HCT116 (cell line): Measurements from ENCODE around the gene AFDN. TPM values are rescaled to one million over a fixed set of nuclear protein-coding genes. Genes with fewer than 3 reads are reported as not detected.

Experiments
- ATAC-seq: fragments of 200-7000 bp; cut with Tn5 transposase; 2 replicates; pipeline ENCODE4 v1.9.1; 2020; ENCODE audit warnings: mild to moderate bottlenecking, moderate library complexity
- BruUV-seq: library from RNA; stranded (reverse); fragments of 400-500 nt; replicated peaks from 2 replicates; lab custom pipeline; 2021; lab: Mats Ljungman, UMichigan
- CTCF ChIA-PET: fragments of 300-600 bp; sonication (Branson Sonifier 250); formaldehyde crosslinking; loops from one replicate; lab custom pipeline; 2021; ENCODE audit warnings: antibody characterized with exemption; lab: Charles Lee
- POLR2A ChIA-PET: fragments of 300-600, 350-600 bp; sonication (Branson Sonifier 250); formaldehyde crosslinking; loops from one replicate; lab custom pipeline; 2021; ENCODE audit warnings: antibody characterized with exemption; lab: Charles Lee
- RAD21 ChIA-PET, 2 experiments: fragments of 300-600 bp; sonication (Branson Sonifier 250); formaldehyde crosslinking; loops; one replicate each; lab custom pipeline; 2023; ENCODE audit warnings: low total read pairs in 2 of 2; ENCODE audit not compliant: uncharacterized antibody in 2 of 2, unreplicated experiment in 2 of 2, low non-redundant PET in 1 of 2; lab: Charles Lee
- DNase-seq: peaks from one replicate; pipeline ENCODE4 v3.0.0-alpha.2; 2010; ENCODE audit warnings: low read depth, low spot score
- H2AFZ ChIP-seq: fragments of 200-600 bp; shearing (Covaris generic), sonication (generic); 2 replicates; pipeline ENCODE4 v1.6.1; 2017; ENCODE audit warnings: low read depth, mixed run types, mixed read lengths, antibody characterized with exemption, low read length; ENCODE audit not compliant: poor library complexity, severe bottlenecking
- H3K27ac ChIP-seq: 2 replicates; pipeline ENCODE4 v1.5.1; 2012; ENCODE audit warnings: low read depth, low read length
- H3K27me3 ChIP-seq: fragments of 200-600 bp; sonication (generic); 2 replicates; pipeline ENCODE4 v1.6.1; 2016; ENCODE audit warnings: mixed run types, low read length, mixed read lengths; ENCODE audit not compliant: insufficient read depth
- H3K36me3 ChIP-seq, 2 experiments: fragments of 200-500 bp in 1 of 2; fragments of 200-600 bp in 1 of 2; sonication (Bioruptor generic) in 1 of 2; sonication (generic) in 1 of 2; 2 replicates each; pipeline versions ENCODE4 v1.5.1 to v1.6.1; 2014 to 2016; ENCODE audit warnings: low read length in 2 of 2, inconsistent platforms in 1 of 2, mixed read lengths in 1 of 2, mixed run types in 1 of 2; ENCODE audit not compliant: insufficient read depth in 2 of 2, control insufficient read depth in 1 of 2
- H3K4me1 ChIP-seq, 2 experiments: fragments of 200-600 bp in 1 of 2; sonication (generic) in 1 of 2; 2 replicates each; pipeline versions ENCODE4 v1.5.1 to v1.6.1; 2012 to 2017; ENCODE audit warnings: low read length in 2 of 2, inconsistent platforms in 1 of 2, mild to moderate bottlenecking in 1 of 2, mixed read lengths in 1 of 2, mixed run types in 1 of 2, moderate library complexity in 1 of 2; ENCODE audit not compliant: insufficient read depth in 2 of 2, control insufficient read depth in 1 of 2
- H3K4me2 ChIP-seq: fragments of 200-600 bp; sonication (generic); 2 replicates; pipeline ENCODE4 v1.6.1; 2017; ENCODE audit warnings: mixed run types, low read length, mixed read lengths
- H3K4me3 ChIP-seq, 2 experiments: fragments of 200-600 bp in 1 of 2; sonication (generic) in 1 of 2; replicated peaks in 1 of 2; 2 replicates each; pipeline ENCODE4 v1.5.1; 2011 to 2016; ENCODE audit warnings: low read length in 2 of 2, control low read depth in 1 of 2, low read depth in 1 of 2, mild to moderate bottlenecking in 1 of 2, mixed read lengths in 1 of 2, mixed run types in 1 of 2
- H3K79me2 ChIP-seq: fragments of 200-600 bp; sonication (generic); 2 replicates; pipeline ENCODE4 v1.6.1; 2017; ENCODE audit warnings: mild to moderate bottlenecking, mixed run types, low read length, moderate library complexity, mixed read lengths; ENCODE audit not compliant: insufficient read depth
- H3K9ac ChIP-seq: fragments of 200-600 bp; sonication (generic); 2 replicates; pipeline ENCODE4 v1.6.1; 2016; ENCODE audit warnings: low read length, mixed read lengths
- H3K9me2 ChIP-seq: fragments of 200-600 bp; sonication (generic), shearing (Covaris generic); 2 replicates; pipeline ENCODE4 v1.6.1; 2017; ENCODE audit warnings: mixed run types, mild to moderate bottlenecking, moderate library complexity; ENCODE audit not compliant: insufficient read depth
- H3K9me3 ChIP-seq, 2 experiments: fragments of 200-500 bp in 1 of 2; fragments of 200-600 bp in 1 of 2; sonication (Bioruptor generic) in 1 of 2; sonication (generic) in 1 of 2; 2 replicates each; pipeline ENCODE4 v1.6.1; 2014 to 2017; ENCODE audit warnings: low read length in 2 of 2, mixed read lengths in 2 of 2, inconsistent platforms in 1 of 2, low read depth in 1 of 2, mild to moderate bottlenecking in 1 of 2, mixed run types in 1 of 2, moderate library complexity in 1 of 2; ENCODE audit not compliant: control insufficient read depth in 1 of 2, insufficient read depth in 1 of 2
- H4K20me1 ChIP-seq: fragments of 200-600 bp; sonication (generic), shearing (Covaris generic); 2 replicates; pipeline ENCODE4 v1.6.1; 2017; ENCODE audit warnings: mixed run types, mild to moderate bottlenecking, moderate library complexity; ENCODE audit not compliant: insufficient read depth
- CBX3 ChIP-seq: IDR thresholded peaks from 2 replicates; pipeline ENCODE4 v1.6.1; 2012; ENCODE audit warnings: low read depth
- CEBPB ChIP-seq: IDR thresholded peaks from 2 replicates; pipeline ENCODE4 v1.6.1; 2012; ENCODE audit warnings: low read depth
- ELF1 ChIP-seq: IDR thresholded peaks from 2 replicates; pipeline ENCODE4 v1.6.1; 2012; ENCODE audit warnings: low read depth, borderline replicate concordance
- EZH2 ChIP-seq: fragments of 200-600 bp; sonication (generic); IDR thresholded peaks from 2 replicates; pipeline ENCODE4 v1.6.1; 2017; ENCODE audit warnings: antibody characterized with exemption, mixed run types
- FOSL1 ChIP-seq: IDR thresholded peaks from 2 replicates; pipeline ENCODE4 v1.6.1; 2012; ENCODE audit warnings: low read depth
- JUND ChIP-seq: IDR thresholded peaks from 2 replicates; pipeline ENCODE4 v1.6.1; 2012
- MAX ChIP-seq: IDR thresholded peaks from 2 replicates; pipeline ENCODE4 v1.6.1; 2012
- POLR2A ChIP-seq: IDR thresholded peaks from 2 replicates; pipeline ENCODE4 v1.7.0; 2011; ENCODE audit warnings: borderline replicate concordance; ENCODE audit not compliant: insufficient read depth, insufficient read length; ENCODE audit errors: extremely low read depth
- RAD21 ChIP-seq: IDR thresholded peaks from 2 replicates; pipeline ENCODE4 v1.6.1; 2012; ENCODE audit warnings: low read depth, mild to moderate bottlenecking
- SIN3A ChIP-seq: IDR thresholded peaks from 2 replicates; pipeline ENCODE4 v1.6.1; 2012; ENCODE audit warnings: low read depth
- SP1 ChIP-seq: IDR thresholded peaks from 2 replicates; pipeline ENCODE4 v1.6.1; 2012; ENCODE audit warnings: low read depth
- TCF7L2 ChIP-seq: IDR thresholded peaks from 2 replicates; pipeline ENCODE4 v1.7.0; 2011; ENCODE audit warnings: borderline replicate concordance, inconsistent platforms; ENCODE audit not compliant: insufficient read depth, insufficient read length; ENCODE audit errors: extremely low read depth
- intact Hi-C: fragments of 100-400 bp; cut with micrococcal nuclease; formaldehyde crosslinking; loops from 2 replicates; pipeline ENCODE4 v1.10.0; 2022
- total RNA-seq: library from RNA; stranded (reverse); gene quantifications from one replicate; pipeline ENCODE4 v1.2.1, GENCODE V29; 2021; ENCODE audit not compliant: unreplicated experiment

The AFDN gene
- total RNA-seq, 1 experiment from 2014 or later: 59.4 TPM

DNA sequence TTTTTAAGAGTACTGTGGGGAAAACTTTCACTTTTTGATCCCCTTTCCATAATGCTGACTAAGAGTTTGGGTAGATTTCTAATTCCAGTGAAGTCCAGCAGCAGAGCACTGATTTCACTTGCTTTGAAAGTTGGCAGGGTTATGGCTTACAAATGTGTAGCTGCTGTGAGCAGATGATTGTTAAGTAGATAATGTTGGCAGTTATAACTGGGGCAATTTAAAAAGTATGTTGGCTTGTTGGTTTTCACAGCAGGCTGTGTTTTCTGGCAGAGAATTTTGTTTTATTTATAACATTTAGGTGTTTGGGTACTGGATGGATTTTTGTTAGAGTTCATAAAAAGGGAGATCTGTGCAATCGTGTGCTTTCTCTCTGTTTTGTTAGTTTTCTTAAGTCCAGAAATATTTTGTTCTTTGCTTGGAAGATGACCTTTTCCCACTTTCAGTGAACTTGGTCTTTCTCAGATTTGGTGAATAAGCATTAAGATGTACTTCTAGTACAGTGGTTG, 31.4 kb downstream of the AFDN start:
- peaks cover 98% of the 10 kb centered on the region for H3K79me2 ChIP-seq
- no peak for ATAC-seq
- no peak overlapping the region for H3K27ac ChIP-seq
- RAD21 ChIA-PET: no interaction called here
- H3K4me2 ChIP-seq: no peak overlapping the region
- no peak overlapping the region for H3K4me3 ChIP-seq
- H3K36me3 ChIP-seq: no peaks in the 10 kb centered on the region
- POLR2A ChIA-PET: no interaction called here
- no peak overlapping the region for H3K9ac ChIP-seq
- H2AFZ ChIP-seq: no peak overlapping the region
- DNase-seq: no peak
- H3K27me3 ChIP-seq: no peaks in the 10 kb centered on the region
- H3K4me1 ChIP-seq: peaks cover 0 to 22% of the 10 kb centered on the region in 2 experiments; a peak in 2 of 4 replicates
- TF ChIP-seq TCF7L2 (no peak), POLR2A (no peak), JUND (no peak), EZH2 (no peak)
- H3K9me2 ChIP-seq: peaks cover 3% of the 10 kb centered on the region; the same call in 1 of the 2 replicates
- H3K9me3 ChIP-seq: no peaks in the 10 kb centered on the region; a peak in 1 of 4 replicates
- peaks cover 10% of the 10 kb centered on the region; the same call in 1 of the 2 replicates for H4K20me1 ChIP-seq
- no TSS peak for BruUV-seq
- intact Hi-C loops: no loop called here
- CTCF ChIA-PET: no interaction called here

DNA sequence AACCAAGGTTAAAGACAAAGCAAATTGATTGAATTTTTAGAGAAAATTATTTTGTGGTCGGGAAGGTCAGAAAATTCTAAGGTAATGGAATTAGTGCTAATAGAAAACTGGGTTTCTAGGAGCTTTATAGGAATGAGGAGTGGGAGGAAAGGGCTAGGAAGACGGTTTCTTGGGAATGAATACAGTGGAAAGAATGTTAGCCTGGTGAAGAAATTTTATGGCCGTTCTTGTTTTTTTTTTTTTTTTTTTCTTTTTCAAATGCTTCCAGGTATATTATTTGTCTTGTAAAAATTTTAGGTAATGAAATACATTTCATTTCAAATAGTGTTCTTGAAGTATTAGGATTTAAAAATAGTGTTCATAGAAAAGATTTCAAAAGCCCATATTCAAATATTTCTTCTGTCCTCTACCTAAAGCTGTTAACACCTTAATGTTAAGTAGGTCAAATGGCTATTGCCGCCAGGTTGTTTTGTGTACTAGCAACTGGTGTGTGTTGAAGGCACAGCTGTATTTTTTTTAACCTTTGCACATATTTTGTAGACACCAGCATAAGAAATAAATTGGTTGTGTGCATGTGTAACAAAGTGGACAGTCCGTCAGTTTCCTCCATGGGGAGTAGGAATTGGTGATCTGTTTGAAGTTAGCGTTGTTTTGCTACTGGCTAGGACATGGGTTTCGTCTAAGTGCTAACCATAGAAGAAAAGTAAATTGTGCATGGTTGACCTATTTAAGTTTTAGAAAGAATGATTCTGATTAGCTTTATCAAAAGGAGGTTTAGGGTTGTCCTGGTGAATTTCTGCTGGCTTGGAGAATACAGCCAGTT, 32.3 kb downstream of the AFDN start:
- peaks cover 0 to 22% of the 10 kb centered on the region in 2 experiments; a peak in 2 of 4 replicates for H3K4me1 ChIP-seq
- POLR2A ChIA-PET: no interaction called here
- TF ChIP-seq CEBPB (no peak), SIN3A (no peak), RAD21 (no peak), SP1 (no peak), POLR2A (no peak), JUND (no peak), ELF1 (no peak), MAX (no peak), CBX3 (no peak), FOSL1 (no peak)
- H3K9ac ChIP-seq: no peak overlapping the region
- peaks cover 10% of the 10 kb centered on the region; the same call in 1 of the 2 replicates for H4K20me1 ChIP-seq
- H2AFZ ChIP-seq: no peak overlapping the region
- no peak overlapping the region for H3K4me2 ChIP-seq
- H3K9me3 ChIP-seq: no peaks in the 10 kb centered on the region; a peak in 1 of 4 replicates
- DNase-seq (no peak), ATAC-seq (no peak)
- RAD21 ChIA-PET: no interaction called here
- BruUV-seq: no TSS peak
- CTCF ChIA-PET: no interaction called here
- intact Hi-C loops: no loop called here
- H3K27me3 ChIP-seq: no peaks in the 10 kb centered on the region
- H3K27ac ChIP-seq: no peak overlapping the region
- H3K79me2 ChIP-seq: peaks cover 98% of the 10 kb centered on the region
- H3K9me2 ChIP-seq: peaks cover 3% of the 10 kb centered on the region; the same call in 1 of the 2 replicates
- no peak overlapping the region for H3K4me3 ChIP-seq
- H3K36me3 ChIP-seq: no peaks in the 10 kb centered on the region
